Measurements from ENCODE around the gene SOAT1. TPM values are rescaled to one million over a fixed set of nuclear protein-coding genes. Genes with fewer than 3 reads are reported as not detected.

The SOAT1 gene
- total and polyA plus RNA-seq, 8 donors, result 2.9 to 179 (median 6.6) TPM

DNA sequence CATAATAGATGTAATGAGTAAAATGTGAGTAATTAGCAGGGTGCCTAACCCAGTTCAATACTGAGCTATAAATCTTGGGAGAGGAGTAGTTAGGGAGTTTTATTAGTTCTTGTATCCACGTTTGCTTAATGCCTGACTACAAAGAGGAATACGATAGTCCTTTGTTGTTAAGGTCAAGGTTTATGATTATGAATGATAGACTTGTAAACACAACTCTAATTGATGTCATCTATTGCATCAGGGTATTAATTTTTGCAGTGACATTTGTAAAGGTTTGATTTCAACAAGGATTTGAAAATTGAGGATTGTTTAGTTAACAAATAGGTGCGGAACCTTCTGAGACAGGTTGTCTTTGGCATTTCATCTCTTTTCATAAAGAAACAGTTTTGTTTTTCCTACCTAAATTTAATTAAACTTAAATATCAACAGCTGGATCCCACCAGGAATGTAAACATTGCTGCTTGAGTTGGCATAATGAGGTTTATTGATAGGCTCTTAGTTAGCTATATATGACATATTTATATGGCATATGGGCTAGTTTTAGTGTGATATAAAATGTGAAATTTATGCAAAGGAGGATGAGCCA lies 9.7 kb downstream of the SOAT1 start:
- H3K4me1 ChIP-seq, result peaks cover 3 to 16% (median 11%) of the 10 kb centered on the region in 4 donors
- TF ChIP-seq POLR2AphosphoS5 (IDR thresholded peaks at IDR 0.05), result no peak
- no peak for TF ChIP-seq EP300 (IDR thresholded peaks at IDR 0.05)
- TF ChIP-seq, protein P1, sequence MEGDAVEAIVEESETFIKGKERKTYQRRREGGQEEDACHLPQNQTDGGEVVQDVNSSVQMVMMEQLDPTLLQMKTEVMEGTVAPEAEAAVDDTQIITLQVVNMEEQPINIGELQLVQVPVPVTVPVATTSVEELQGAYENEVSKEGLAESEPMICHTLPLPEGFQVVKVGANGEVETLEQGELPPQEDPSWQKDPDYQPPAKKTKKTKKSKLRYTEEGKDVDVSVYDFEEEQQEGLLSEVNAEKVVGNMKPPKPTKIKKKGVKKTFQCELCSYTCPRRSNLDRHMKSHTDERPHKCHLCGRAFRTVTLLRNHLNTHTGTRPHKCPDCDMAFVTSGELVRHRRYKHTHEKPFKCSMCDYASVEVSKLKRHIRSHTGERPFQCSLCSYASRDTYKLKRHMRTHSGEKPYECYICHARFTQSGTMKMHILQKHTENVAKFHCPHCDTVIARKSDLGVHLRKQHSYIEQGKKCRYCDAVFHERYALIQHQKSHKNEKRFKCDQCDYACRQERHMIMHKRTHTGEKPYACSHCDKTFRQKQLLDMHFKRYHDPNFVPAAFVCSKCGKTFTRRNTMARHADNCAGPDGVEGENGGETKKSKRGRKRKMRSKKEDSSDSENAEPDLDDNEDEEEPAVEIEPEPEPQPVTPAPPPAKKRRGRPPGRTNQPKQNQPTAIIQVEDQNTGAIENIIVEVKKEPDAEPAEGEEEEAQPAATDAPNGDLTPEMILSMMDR (IDR thresholded peaks at IDR 0.05), result no peak
- TF ChIP-seq POLR2A (IDR thresholded peaks at IDR 0.05), result no peak
- H3K9me3 ChIP-seq, result no peaks in the 10 kb centered on the region
- DNase-seq, result no peak
- H3K4me3 ChIP-seq, result no peak overlapping the region
- intact Hi-C loops (cut with DNase I; ENCODE audit: low total_unique reads), result no loop called here
- no peaks in the 10 kb centered on the region for H3K27me3 ChIP-seq
- H3K27ac ChIP-seq, result no peak overlapping the region
- H3K36me3 ChIP-seq, result peaks cover 4 to 47% (median 38%) of the 10 kb centered on the region in 4 donors
- 52 to 72% (median 55%) methylated on average over 3 of the region's 3 CpGs for WGBS, 5 donors

DNA sequence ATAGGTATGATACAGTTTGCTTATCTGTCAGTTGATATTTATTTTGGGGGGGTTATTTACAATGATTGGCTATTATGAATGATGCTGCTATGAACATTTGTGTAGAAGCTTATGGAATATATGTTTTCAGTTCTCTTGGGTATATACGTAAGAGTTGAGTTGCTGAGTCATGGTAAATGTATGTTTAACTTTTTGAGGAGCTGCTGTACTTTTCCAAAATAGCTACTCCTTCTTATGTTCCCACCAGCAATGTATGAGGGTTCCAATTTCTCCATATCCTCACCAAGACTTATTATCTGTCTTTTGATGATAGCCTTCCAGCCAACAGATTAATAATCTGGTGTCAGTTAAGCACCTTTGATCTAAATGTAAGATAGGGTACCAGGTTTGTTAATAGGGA lies 11.9 kb downstream of the SOAT1 start:
- 77 to 97% (median 91%) methylated on average over 1 of the region's 1 CpG for WGBS, 5 donors
- H3K36me3 ChIP-seq, result peaks cover 4 to 52% (median 43%) of the 10 kb centered on the region in 4 donors
- intact Hi-C loops (cut with DNase I; ENCODE audit: low total_unique reads), result no loop called here

DNA sequence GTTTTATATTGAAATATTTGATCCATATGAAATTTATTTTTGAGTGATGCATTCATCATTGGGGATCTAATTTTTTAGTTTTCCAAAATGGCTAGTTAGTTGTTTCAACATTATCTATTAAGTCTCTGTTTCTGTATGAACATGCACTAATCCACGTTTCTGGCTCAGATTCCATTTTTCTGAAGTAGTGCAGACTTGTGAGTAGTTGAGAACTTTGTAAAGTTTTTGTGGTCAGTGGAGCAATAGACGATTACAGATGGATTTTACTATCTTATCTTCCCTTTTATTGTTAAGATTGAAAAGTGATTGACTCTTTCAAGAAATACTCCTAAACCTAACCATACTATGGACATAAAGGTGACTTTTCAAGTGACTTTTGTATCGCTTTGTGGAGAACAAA lies 16.7 kb downstream of the SOAT1 start:
- Histone ChIP-seq H3K9me3 (no peaks in the 10 kb centered on the region), H3K27ac (no peak overlapping the region), H3K4me3 (no peak overlapping the region), H3K27me3 (no peaks in the 10 kb centered on the region), H3K4me1 (peaks cover 0 to 11% (median 5%) of the 10 kb centered on the region in 4 donors), H3K36me3 (peaks cover 0 to 33% (median 27%) of the 10 kb centered on the region in 4 donors)
- no peak for DNase-seq
- intact Hi-C loops (cut with DNase I; ENCODE audit: low total_unique reads), result no loop called here
- 42 to 69% (median 61%) methylated on average over 3 of the region's 3 CpGs for WGBS, 5 donors
- no peak for TF ChIP-seq POLR2AphosphoS5 (IDR thresholded peaks at IDR 0.05)
- TF ChIP-seq, protein P1 (IDR thresholded peaks at IDR 0.05), result no peak
- no peak for TF ChIP-seq EP300 (IDR thresholded peaks at IDR 0.05)
- no peak for TF ChIP-seq POLR2A (IDR thresholded peaks at IDR 0.05)

More for the DNA sequence above, 11.9 kb downstream of the SOAT1 start:
- H3K4me1 ChIP-seq, result peaks cover 0 to 8% (median 3%) of the 10 kb centered on the region in 4 donors
- TF ChIP-seq EP300 (IDR thresholded peaks at IDR 0.05) (no peak), POLR2AphosphoS5 (IDR thresholded peaks at IDR 0.05) (no peak), POLR2A (IDR thresholded peaks at IDR 0.05) (no peak)
- TF ChIP-seq, protein P1 (IDR thresholded peaks at IDR 0.05), result no peak
- no peak overlapping the region for H3K4me3 ChIP-seq
- no peaks in the 10 kb centered on the region for H3K27me3 ChIP-seq
- H3K27ac ChIP-seq, result no peak overlapping the region
- H3K9me3 ChIP-seq, result no peaks in the 10 kb centered on the region
- no peak for DNase-seq

- WGBS, 5 donors, result 86 to 94% (median 89%) methylated on average over 3 of the region's 3 CpGs
- Histone ChIP-seq H3K27ac (peak overlapping the region in 1 of 5 donors; percentile 34), H3K36me3 (peaks cover 0 to 33% (median 27%) of the 10 kb centered on the region in 4 donors), H3K27me3 (no peaks in the 10 kb centered on the region), H3K4me1 (peaks cover 0 to 11% (median 5%) of the 10 kb centered on the region in 4 donors), H3K4me3 (no peak overlapping the region), H3K9me3 (no peaks in the 10 kb centered on the region)
- TF ChIP-seq POLR2A (IDR thresholded peaks at IDR 0.05), result no peak
- TF ChIP-seq EP300 (IDR thresholded peaks at IDR 0.05), result no peak
- TF ChIP-seq POLR2AphosphoS5 (IDR thresholded peaks at IDR 0.05), result no peak
- TF ChIP-seq, protein P1 (IDR thresholded peaks at IDR 0.05), result no peak
- no peak for DNase-seq
- intact Hi-C loops (cut with DNase I; ENCODE audit: low total_unique reads), result no loop called here
These were observed 17.1 kb downstream of the SOAT1 start for GRCh38 chr1:179310721-179311120.

All from stomach (tissue), 9 donors.